Activated naive CD4-positive, alpha-beta T cell treated with Interleukin-2 at 50 U/mL for 16 hours (primary cell): Measurements from ENCODE around the gene NEK10.
"Not testable (repeated sequence)": the region's sequence is repeated elsewhere in the genome, so short reads cannot be mapped to it uniquely, and the experiment has no call there.

Source experiments
- DNase-seq: peaks from one replicate; pipeline ENCODE4 v3.0.0-alpha.2; 2020

Gene NEK10

GRCh38 chr3:27310688-27311087, 58.5 kb downstream of the NEK10 start:
- no peak for DNase-seq

GRCh38 chr3:27307566-27307965, 61.6 kb downstream of the NEK10 start:
- no peak for DNase-seq

DNA sequence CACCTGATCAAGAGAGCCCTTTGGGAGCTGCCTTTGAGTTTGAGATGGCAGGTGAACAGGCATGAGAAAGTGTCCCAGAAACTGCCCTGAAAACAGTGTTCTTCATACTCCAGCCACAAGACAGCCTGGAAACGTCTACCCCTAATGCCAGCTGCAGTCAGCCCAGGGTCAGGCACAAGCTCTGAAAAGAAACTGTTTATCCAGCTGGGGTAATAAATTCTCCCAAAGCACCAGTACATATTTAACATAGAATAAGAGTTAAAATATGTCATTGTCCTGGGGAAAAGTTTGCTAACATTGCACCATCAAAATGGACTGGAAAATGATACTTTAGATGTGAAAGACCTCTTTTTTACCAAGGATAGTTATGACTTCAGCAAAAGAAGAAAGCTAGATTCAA, 66.3 kb downstream of the NEK10 start:
- no peak for DNase-seq

DNA sequence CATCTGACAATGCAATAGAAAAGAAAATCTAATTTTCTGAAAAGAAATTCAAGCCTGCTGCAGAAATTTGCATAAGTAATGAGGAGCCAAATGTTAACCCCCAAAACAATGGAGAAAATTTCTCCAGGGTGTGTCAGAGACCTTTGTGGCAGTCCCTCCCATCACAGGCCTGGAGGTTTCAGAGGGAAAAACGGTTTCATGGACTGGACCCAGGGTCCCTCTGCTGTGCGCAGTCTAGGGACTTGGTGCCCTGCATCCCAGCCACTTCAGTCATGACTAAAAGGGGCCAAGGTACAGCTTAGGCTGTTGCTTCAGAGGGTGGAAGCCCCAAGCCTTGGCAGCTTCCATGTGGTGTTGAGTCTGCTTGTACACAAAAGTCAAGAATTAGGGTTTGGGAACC, 70.2 kb downstream of the NEK10 start:
- DNase-seq: not testable (repeated sequence)

DNA sequence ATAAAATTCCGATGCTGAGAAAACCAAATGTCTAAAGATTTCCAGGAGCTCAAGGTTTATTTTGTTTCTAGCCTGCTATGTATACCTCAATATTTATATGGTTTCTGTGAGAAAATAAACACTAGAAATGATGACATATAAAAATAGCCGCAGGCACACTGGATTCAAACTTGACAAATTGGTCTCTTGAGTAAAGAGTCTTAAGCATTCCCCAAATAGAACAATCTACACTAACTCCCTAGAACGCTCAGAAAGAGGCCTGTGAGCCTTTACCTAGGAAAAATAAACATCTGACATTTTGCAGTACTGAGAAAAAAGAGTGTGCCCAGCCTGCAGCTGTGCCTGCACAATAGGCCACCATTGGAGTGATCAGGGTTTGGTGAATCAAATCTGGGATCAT, 75.2 kb downstream of the NEK10 start:
- DNase-seq: no peak

- DNase-seq: no peak
Measured at GRCh38 chr3:27290760-27291159, 78.4 kb downstream of the NEK10 start.

GRCh38 chr3:27289769-27290413, 79.3 kb downstream of the NEK10 start:
- no peak for DNase-seq

DNA sequence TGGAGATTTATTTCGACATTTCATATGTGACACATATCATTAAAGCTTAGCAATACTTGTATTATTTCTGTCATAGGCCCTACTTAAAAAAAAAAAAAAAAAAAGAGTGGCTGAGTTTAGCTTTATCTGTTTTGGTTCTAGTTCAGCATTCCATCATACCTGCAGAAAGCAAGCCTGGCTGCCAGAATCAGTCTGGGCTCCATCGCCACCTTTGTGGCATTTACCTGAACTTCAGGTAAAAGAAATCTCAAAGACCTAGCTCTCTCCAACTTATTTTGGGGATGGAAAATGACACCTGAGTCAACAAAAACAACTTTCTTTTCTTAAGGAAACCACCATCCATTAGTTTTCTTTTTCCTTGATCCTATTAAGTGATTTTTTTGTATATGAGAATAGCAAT, 82.1 kb downstream of the NEK10 start:
- no peak for DNase-seq

- not testable (repeated sequence) for DNase-seq
Measured at GRCh38 chr3:27286467-27286866, 82.7 kb downstream of the NEK10 start.

- no peak for DNase-seq
Measured at GRCh38 chr3:27285668-27286067, 83.5 kb downstream of the NEK10 start.

DNA sequence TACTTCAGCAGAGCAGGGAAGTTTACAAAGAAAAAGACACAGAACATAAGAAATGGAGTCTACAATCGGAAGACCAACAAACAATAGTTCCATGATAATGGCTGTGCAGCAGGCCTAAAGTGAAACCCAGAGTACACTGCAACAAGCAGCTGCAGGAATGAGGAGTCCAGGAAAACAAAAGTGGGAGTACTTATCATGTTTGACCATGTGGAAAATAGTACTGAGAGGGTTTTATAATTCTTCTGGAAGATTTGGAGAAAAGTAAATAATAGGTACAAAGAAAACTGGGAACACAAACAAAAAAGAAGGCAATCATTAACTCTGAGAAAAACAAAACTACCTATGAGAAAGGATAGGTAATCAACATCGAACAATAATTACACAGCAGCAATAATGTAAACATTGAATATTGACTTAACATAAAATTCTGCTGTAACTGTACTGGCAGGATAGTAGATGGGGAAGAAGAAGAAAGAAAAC, 87.5 kb downstream of the NEK10 start:
- DNase-seq: no peak

GRCh38 chr3:27279123-27279522, 90.1 kb downstream of the NEK10 start:
- no peak for DNase-seq

DNA sequence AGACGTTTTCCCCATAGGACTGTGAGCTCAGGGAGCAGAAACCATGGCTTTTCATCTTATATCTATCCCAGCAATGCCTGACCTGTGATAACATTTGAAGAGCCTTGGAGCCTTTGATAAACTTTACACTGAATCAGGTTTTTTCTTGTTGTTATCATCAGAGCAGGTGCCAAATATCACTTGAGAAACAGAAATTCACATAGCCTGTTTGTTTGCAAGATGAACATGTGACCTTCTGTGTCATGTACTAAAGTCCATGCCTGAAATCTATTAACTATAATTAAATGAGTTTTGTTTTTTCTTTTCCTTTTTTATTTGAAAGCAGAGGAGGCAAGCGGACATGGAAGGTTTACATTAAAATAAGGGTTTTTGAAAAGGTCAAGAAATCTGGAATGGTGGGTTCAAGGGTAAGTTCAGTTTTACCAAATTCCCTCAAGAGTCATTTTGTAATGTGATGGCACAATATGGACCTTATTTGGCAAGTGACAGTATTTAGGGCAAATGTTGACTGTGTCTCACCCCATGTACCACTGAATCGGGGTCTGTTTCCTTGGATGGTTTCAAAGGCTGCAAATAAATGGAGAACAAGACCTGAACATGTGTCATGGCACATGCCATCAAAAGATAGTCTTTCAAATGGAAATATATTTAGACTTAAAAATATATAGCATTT, 90.7 kb downstream of the NEK10 start:
- no peak for DNase-seq

DNA sequence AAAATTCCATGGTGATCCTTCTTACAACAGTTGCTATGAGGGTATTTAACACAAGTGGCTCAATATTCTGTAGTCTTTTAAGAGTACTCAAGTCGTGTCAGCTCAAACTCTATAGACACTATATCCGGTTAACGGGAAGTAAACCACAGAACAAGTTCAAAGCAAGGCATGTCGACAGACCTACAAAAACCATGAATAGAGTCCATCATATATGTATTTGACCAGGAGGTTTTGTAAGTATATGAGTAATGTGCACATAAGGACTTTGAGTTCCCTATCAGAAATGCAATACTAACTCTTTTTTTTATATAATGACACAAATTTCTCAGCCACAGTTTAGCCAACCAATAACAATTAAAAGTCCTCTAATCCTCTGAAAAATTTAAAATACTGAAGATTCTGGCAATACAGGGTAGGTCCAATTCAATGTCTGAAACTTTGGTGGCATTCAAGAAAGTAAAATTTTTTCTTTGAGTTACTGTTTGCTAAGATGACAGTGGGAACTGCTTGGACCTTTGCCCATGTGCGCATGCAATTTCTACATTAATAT, 93.7 kb downstream of the NEK10 start:
- no peak for DNase-seq

DNA sequence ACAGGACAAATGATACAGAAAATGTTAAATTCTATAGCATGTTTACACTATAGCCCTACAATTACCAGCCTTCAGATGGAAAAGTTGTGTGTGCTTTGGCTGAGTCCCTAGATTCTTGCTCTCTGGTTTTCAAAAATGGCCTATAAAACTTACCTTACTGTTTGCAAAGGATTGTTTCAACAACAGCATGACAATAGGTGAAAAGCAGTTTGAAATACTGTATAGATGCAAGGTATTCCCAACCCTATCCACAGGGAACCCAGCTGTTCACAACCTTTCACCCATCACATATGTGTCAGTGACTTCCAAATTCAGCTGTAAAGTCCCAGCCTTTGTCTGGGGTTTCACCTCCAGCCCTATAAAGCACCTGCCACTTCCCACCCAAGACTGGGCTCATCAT, 97.3 kb downstream of the NEK10 start:
- no peak for DNase-seq

DNA sequence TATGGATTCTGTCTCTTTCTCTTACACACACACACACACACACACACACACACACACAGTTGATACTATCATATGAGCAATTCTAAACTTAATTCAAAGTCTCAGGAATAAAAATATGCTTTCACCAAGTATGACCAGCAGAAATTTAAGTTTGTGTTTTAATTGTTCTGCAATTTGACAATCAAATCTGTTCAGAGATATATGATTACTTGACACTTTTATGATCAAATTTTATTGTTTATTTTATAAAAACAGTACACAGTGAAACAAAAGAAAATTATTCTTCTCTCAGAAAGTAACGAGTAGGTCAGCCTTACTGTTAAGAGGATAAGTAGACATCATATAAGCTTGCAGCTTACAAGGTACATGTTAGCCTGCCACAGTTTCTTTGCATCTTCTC, 114.3 kb downstream of the NEK10 start:
- DNase-seq: no peak

- no peak for DNase-seq
Measured at GRCh38 chr3:27253831-27254230, 115.4 kb downstream of the NEK10 start.

DNA sequence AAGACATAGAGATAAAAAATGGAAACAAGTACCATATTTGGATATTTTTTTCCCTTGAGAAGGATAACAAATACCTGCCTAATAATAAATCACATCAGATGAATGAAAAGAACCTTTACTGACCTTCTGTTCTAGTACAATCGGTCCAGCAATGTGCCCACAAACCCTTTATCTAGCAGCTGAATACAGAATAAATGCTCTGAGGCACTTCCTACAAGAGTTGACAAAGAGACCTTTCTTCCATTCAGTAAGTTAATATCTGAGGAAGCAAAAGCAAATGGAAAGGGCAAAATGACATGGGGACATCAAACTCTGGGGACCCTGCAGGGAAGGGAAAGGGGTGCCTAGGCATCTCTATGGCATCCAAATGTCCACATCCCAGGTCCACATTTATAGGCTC, 115.8 kb downstream of the NEK10 start:
- DNase-seq: no peak

GRCh38 chr3:27252646-27253045, 116.5 kb downstream of the NEK10 start:
- no peak for DNase-seq

- DNase-seq: no peak
Measured at GRCh38 chr3:27244374-27244773, 124.8 kb downstream of the NEK10 start.

GRCh38 chr3:27239951-27240350, 129.2 kb downstream of the NEK10 start:
- no peak for DNase-seq

DNA sequence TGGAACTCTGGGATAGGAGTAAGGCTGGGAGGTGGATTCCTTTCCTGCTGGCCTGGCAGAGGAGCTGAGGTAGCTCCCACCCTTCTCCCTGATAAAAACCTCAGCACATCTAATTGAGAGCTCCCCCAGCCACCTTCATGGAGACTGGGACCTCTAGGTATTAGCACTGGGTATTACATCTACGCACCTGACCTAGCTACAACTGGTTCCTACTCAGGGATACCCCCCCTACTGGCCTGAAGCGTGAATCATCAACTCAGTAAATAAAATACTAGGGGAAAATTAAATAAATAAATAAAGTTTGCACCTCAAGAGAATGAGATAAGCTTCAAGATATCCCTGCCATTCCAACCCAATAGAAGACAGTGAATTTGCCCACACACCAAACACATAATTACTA, 140.4 kb downstream of the NEK10 start:
- DNase-seq: no peak

- DNase-seq: no peak
Measured at GRCh38 chr3:27224197-27224596, 145.0 kb downstream of the NEK10 start.

GRCh38 chr3:27221264-27221932, 147.8 kb downstream of the NEK10 start:
- DNase-seq: no peak
